GM12891 (cell line): ENCODE measurements around the gene PCBP4.

ENCODE experiments used
- POLR2A ChIP-seq: IDR thresholded peaks from 2 replicates; pipeline ENCODE4 v1.6.1; 2011; ENCODE audit warnings: low read depth, low read length, control low read depth
- POLR2AphosphoS5 ChIP-seq: IDR thresholded peaks from 2 replicates; pipeline ENCODE4 v1.6.1; 2011; ENCODE audit warnings: low read depth, low read length, control low read depth
- SPI1 ChIP-seq: IDR thresholded peaks from 2 replicates; pipeline ENCODE4 v1.6.1; 2011; ENCODE audit warnings: low read depth, low read length, control low read depth
- TAF1 ChIP-seq: IDR thresholded peaks from 2 replicates; pipeline ENCODE4 v1.6.1; 2011; ENCODE audit warnings: low read depth, low read length, control low read depth

- TF ChIP-seq POLR2A (no peak), TAF1 (no peak), POLR2AphosphoS5 (no peak), SPI1 (no peak)
Measured at GRCh38 chr3:51931756-51932155, 35.5 kb downstream of the PCBP4 start.
